D341Med (cell line): Measurements from ENCODE around the gene JSRP1.
"Not testable (repeated sequence)": the region's sequence is repeated elsewhere in the genome, so short reads cannot be mapped to it uniquely, and the experiment has no call there.

Source experiments
- DNase-seq: peaks from one replicate; pipeline ENCODE4 v3.0.0; 2012; ENCODE audit warnings: low spot score

JSRP1 gene

DNA sequence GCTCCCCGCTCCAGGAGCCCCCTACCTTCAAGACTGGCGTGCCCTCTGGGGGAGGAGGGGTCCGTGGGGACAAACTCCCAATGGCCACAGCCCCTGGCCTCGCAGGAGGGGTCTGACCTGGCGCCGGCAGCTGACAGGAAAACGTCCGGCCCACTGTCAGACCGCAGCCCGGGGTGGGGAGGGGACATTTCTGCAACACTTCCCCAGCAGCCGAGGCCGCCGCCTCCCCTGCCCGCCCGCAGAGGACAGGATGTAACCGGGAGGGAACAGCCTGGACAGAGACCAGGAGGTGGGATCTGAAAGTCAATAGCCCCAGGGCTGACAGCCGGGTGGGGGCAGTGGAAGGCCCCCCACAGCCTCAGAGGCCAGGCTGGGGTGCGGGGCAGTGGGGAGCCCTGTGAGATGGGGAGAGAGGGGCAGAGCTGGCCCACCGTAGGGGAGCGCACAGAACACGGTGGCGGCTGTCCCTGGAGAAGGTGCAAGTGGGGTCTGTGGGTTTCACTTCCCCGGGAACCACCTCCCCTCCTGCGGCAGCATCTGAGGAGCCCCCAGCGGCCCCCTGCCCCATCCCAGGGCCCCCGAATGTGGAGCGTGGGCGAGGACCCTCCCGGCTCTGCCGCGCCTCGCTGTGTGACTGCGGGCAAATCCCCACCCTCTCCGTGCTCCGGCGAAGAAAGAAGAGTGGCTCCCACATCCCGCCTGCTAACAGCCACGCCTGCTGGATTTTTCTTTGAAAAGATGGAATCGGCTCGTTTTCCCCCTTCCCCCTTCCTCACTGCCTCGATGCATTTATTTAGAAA lies 26.0 kb upstream of the JSRP1 start, which contains the start of gene PEAK3:
Gene PEAK3 (minus strand): TSS at position 114 of the 800 bp plus-strand sequence. CDS start 1,244 bp downstream, outside the sequence.
- DNase-seq = no peak

DNA sequence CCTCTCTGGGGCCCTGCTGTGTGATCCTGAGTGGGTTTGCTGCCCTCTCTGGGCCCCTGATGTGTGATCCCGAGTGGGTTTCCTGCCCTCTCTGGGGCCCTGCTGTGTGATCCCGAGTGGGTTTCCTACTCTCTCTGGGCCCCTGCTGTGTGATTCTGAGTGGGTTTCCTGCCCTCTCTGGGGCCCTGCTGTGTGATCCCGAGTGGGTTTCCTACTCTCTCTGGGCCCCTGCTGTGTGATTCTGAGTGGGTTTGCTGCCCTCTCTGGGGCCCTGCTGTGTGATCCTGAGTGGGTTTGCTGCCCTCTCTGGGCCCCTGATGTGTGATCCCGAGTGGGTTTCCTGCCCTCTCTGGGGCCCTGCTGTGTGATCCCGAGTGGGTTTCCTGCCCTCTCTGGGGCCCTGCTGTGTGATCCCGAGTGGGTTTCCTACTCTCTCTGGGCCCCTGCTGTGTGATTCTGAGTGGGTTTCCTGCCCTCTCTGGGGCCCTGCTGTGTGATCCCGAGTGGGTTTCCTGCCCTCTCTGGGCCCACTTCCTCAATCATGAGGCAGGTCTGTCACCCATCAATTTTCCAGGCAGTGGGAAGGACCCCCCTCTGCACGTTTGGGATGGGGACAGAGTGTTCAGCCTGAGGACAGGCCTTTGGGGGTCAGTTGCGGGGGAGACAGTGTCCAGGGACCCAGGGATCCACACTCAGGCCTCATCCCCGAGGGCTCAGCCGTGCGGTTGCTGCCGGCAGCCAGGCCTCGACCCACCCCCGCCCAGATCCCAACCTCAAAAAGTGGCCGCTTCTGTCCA lies 25.2 kb upstream of the JSRP1 start:
- DNase-seq = not testable (repeated sequence)

DNA sequence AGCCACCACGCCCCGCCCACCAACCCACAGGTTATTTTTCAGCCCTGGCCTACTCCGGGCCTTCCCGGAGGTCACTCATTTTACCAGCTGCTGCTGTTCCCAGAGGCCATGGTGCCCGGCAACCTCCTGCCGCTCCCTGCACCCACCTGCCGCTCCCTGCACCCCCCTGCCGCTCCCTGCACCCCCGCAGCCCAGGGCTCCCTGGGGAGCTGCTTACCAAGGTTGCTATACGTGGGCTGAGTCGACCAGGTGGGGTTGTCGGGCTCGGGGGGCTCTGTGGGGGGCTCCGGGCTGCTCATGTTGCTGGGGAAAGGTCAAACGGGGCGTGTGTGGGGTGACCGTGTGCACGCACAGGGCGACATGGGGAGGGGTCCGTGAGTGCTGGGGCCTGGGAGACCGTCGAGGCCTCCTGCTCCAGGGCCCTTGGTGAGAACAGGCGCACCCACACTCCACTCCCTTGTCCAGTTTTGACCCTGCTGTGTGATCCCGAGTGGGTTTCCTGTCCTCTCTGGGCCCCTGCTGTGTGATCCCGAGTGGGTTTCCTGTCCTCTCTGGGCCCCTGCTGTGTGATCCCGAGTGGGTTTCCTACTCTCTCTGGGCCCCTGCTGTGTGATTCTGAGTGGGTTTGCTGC lies 24.5 kb upstream of the JSRP1 start:
- no peak for DNase-seq

DNA sequence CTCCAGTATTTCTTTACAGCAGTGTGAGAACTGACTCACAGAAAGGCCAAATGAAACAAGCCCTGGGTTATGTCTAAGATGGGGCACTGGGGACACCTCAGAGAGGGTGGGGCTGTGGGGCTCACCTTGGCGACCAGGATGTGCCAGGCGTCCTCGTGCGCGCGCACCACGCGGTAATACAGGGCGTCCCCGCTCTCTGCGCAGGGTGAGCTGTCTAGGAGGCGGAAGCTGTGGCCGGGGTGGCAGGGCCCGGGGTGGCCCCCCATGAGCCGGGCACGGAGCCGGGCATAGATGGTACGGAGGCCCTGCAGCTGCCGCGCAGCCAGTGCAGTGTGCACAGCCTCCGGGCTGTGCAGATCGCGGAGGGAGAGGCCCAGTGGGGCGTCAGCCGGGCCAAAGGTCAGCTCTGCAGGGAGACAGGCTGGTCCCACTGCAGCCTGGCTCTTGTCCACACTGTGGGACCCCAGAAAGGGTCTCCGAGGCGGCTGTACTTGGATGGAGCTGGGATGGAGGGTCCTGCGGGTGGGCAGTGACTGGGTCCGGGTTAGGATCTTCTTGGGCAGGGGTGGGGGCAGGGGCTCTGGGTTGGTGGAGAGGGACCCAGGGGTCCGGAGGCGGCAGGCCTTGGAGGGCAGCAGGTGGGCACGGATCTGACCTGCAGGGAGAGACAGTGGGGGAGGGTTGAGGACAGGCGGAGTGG lies 22.4 kb upstream of the JSRP1 start:
- no peak for DNase-seq

DNA sequence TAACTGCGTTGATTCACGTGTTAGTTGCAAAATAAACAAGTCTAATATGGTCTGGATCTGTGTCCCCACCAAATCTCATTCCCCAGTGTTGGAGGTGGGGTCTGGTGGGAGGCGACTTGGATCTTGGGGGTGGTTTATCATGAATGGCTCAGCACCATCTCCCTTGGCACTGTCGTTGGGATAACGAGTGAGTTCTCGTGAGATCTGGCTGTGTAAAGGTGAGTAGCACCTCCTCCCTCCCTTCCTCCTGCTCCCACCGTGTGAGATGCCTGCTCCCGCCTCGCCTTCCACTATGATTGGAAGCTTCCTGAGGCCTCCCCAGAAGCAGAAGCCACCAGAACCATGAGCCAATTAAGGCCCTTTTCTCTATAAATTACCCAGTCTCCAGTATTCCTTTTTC lies 20.9 kb upstream of the JSRP1 start:
- DNase-seq = no peak

DNA sequence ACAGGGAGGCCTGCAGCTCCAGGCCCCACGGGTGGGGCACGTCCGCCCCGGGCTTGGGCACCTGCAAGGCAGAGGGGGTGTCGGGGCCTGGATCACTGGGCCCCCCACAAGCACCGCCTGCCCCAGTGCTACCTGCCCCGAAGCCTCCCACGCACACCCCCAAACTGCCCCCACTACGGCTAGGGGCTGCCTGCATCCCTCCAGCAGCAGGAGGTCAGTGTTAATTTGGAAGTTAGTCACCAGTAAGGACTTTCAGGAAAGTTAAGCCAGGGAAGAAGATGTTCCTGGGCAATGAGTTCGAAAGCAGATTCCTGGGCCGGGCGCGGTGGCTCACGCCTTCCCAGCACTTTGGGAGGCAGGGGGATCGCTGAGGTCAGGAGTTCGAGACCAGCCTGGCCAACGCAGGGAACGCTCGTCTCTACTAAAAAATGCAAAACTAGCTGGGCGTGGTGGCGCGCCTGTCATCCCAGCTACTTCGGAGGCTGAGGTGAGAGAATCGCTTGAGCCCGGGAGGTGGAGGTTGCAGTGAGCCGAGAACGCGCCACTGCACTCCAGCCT lies 20.3 kb upstream of the JSRP1 start:
- no peak for DNase-seq

DNA sequence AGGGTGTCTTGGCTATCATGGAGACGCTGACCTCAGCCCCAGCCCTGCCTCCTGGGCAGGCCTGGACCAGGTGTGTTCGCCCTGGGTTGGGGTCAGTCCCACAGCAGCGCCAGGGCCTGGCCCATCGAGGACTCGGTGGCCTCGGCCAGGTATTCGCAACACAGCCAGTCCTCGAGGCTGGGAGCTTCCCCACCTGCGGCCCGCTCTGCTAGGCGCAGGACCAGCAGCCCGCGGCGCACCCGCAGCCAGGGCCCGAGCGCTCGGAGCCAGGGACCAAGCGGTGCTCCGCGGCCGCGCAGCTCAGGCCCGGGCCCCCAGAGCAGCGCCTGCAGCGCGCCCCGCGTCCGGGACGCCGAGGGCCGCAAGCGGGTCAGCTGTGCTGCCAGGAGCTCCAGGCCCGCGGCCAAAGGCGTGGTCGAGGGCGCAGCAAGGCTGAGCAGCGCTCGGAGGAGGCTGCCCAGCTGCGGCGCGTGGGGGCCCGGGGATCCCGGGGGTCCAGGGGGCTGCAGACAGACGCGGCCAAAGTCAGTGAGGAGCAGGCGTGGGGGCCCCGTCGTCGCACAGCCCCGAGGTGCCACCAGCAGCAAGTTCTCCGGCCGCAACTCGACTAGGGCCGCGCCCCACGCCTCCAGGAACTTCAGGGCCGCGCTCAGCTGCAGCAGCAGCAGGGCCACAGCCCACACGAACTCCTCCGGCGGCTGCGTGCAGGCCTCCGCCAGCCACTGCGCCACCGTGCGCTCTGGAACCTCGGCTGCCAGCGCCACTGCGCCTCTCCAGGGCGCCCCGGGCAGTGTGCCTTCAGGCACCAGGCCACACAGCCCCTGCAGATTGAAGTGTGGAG lies 19.6 kb upstream of the JSRP1 start:
- DNase-seq = peak; percentile 46

DNA sequence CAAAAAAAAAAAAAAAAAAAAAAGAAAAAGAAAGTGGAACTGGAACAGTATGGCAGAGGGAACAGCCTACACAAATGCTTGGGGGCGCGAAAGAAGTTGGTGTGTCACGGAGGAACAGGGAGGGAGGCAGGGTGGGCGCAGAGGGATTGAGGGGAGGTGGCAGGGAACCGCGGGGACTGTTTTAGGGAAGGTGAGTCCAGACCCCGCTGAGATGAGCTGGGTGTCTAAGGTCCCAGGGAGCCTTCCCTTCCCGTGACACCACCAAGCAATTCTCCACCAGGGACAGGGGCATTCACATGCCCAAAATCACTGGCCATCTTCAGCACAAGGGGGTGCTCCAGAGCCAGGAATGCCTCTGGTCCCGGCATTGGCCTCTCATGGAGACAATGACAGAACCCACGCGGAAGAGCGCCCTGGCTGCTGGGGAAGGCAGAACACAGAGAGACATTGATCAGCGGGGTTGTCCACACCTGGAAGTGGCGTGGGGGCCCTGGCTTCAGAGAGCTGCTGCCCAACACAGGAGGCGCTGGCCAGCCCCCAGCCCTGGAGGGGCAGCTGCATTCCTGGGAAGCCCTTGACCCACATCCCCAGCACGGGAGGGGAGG lies 18.8 kb upstream of the JSRP1 start:
- peak; percentile 83 for DNase-seq

DNA sequence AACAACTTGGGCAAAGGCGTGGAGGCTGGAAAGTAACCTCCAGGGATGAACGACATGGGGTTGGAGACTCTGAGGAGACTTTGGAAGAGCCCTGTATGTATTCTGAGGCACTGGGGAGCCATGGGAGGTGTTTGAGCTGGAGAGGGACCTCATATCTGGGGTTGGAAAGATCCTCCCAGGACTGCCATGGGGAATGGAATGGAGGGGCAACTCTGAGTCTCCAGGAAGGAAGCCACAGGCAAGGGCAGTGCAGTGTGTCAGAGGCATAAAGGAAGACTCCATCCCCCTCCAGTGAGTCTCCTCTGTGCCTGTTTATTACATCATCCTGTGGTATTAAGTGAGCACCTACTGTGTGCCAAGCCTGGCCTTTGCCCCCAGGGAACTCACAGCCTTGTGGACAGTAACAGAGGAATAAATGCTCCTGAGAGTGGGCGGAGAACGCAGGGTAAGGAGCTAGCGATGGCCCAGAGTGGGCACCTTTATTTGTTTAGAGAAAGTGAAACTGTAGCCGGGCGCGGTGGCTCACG lies 18.0 kb upstream of the JSRP1 start:
- no peak for DNase-seq

DNA sequence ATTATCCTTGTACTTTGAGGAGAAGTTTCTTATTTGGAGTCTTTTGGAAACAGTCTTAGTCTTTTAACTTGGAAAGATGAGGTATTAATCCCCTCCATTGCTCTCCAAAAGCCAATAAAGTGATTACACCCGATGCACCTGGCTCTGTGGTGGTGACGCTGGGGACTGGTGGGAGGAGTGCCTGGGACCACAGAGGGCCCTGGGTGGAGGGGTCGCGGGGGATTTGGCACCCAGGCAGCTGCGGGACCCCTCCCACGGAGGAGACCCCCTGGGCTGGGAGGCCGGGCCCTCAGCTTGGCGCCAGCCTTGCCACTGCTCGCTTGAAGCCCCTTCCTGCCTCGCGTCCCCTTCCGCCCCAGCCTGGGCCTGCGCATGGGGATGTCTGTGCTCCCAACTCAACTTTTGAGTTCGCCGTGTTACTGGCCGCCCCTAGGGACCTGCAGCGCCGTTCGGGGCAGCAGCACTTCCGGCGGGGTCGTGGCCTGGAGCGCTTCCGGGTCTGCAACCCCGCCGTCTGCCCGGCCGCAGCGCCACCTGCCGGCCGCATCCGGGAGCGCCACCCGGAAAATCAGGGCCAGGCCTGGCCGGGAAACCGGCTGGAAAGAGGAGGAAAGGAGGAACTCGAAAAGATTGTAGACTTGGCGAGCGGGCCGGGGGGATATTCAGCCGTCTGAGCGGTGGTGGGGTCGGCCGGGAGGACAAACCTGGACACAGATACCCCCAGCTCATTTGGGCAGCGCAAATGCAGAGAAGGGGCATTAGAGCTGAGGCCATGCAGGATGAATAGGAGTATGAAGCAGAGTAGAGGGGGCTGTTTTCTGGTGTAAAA lies 17.4 kb upstream of the JSRP1 start:
- DNase-seq = peak; percentile 94

DNA sequence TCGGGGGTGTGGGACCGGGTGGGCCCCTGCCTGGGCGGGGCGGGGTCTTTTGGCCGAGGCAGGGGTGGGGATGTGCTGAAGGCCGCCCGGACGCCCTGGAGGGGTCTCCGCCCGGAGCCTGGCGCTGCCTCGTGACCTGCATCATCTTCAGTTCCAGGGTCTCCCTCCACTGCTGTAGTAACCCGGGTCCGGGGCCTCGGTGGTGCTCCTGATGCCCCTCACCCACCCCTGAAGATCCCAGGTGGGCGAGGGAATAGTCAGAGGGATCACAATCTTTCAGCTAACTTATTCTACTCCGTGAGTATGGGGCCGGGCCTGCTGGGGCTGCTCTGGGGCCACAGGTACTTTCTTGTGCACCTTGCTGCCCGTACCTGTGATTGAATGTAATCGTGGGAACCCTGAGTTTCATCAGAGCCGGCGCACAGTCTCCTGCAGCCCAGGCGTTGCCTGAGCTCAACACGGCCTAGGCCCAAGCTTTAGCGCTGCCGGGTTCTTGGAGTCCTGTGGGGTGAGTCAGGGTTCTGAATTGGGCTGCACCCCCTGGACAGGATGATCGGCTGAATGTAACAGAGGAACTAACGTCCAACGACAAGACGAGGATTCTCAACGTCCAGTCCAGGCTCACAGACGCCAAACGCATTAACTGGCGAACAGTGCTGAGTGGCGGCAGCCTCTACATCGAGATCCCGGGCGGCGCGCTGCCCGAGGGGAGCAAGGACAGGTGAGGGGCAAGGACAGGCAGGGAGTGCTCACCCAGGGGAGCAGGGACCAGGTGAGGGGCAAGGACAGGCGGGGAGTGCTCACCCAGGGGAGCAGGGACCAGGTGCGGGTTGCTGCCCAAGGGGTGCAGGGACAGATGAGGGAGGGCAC lies 15.3 kb upstream of the JSRP1 start:
- no peak for DNase-seq

DNA sequence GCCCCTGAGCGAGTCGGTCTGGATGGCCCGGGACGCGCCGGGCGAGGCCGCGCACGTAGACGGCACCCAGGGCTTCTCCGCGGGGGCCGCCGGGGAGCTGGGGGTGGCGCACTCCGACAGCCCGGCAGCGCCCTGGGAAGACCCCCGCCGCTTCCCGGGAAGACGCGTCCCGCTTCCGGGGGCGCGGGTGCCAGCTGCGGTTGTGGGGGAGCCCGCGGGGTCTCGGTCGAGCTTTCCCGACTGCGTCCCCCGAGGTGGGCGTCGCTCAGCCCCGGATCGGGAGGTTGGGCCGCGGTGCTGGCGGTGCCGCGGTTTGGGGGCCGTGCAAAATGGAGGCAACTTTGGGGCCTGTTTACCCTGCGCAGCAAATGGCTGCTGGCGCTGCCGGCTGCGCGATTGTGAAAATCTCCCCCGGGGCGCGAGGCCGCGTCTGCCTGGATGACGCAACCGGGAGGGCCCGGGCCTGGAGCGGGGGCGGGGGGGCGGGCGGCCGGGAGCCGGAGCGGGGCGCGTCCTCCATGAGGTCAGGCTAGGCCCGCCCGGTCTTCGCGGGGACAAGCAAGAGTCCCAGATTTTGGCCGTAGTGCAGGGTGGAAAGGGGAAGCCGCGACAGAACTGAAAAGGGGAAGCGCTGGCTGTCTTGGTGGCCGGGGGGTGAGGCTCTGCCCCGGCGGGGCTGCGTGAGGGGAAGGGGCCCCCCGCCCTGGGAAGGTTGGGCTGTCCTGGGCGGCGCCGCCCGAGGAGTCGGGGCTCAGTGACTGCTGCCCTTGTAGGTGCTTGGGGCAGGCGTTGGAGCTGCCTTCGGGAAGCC lies 14.4 kb upstream of the JSRP1 start:
- DNase-seq = peak; percentile 75

DNA sequence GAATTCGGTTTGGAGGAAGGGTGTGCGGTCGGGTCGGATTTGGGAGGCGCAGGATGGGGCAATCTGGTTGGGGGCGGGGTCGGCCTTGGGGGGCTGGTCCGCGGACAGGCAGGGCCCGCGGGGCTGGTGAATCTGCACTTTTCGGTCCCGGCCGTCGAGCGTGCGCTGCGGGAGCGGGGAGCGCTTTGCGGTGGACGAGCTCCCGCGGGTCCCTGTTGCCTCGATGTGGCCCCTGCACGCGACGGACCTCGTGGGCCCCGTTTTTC lies 13.9 kb upstream of the JSRP1 start:
- DNase-seq = no peak

DNA sequence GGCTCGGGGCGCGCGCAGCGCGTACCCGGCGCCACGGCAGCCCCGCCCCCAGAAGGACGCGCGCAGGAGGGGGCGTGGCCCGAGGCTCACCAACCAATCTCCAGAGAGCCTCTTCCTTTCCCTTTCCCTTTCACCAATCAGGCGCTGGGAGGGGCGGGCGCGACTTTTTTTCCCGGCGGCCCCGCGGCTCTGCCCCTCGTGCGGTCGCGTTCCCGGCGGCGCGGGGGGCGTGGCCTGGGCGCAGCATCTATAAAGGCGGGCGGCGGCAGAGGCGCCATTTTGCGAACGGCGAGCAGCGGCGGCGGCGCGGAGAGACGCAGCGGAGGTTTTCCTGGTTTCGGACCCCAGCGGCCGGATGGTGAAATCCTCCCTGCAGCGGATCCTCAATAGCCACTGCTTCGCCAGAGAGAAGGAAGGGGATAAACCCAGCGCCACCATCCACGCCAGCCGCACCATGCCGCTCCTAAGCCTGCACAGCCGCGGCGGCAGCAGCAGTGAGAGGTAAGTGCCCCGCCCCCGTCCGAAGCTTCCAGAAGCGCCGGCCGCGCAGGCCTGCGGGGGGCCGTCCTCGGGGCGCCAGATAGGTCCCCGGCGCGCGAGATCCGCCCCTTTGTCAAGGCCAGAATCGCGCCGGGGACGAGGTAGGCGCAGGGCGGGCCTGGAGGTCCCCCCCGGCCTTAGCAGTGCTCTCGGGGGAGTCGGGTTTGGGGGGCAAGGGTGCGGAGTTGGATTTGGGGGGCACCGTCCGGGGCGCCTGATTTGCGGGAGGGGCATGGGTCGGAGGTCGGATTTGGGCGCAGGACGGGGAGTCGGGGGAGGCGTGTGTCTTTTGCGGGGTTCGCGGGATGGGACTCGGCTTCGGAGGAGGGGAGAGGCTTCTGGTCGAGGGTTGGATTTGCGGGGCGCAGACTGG lies 13.3 kb upstream of the JSRP1 start:
- DNase-seq = peak; percentile 100

DNA sequence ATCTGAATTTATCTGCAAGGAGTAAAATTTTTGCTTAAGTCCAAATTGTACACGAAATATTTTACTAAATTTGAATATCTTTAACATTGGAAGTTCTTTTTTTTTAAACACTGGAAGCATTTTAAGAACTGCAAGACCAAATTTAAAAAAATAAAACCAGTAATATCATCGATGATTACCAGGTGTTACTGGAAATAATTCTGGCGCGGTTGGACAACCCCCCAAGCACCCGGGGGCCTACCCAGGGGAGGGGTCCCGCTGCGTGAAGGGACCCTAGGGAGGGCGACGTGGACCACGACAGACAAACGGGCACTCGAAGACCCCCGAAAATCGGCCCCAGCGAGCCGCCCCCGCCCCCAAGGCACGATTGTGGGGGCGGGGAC lies 12.6 kb upstream of the JSRP1 start:
- no peak for DNase-seq

DNA sequence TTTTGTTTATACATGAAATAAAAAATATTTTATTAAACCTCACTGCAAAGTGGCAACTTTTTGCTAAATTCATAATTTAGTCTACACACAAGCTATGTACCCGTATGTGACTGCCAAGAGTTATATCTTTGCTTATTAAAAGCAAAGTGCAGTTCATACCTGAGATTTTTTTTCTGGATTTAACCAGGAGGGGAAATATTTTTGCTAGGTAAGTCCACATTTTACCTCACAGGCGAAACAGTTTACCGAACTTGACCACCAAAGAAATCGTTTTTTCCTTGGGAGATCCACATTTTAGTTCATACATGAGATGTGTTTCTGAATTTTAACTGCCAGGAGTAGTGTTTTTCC lies 12.2 kb upstream of the JSRP1 start:
- no peak for DNase-seq
